Spleen (tissue), 11 donors: ENCODE data around the gene CD81. TPM values are rescaled to one million over a fixed set of nuclear protein-coding genes. Genes with fewer than 3 reads are reported as not detected.

ENCODE experiments used
- DNase-seq: peaks from one replicate; pipeline ENCODE4 v3.0.0-alpha.2; 2020
- H3K27ac ChIP-seq, 8 donors: fragments of 200-600 bp; sonication (generic) in 7 of 8; 1 replicate in 4 of 8; 2 replicates in 4 of 8; pipeline versions ENCODE4 v1.5.0 to v1.8.0; 2016 to 2021; ENCODE audit warnings: inconsistent platforms in 4 of 8, mild to moderate bottlenecking in 4 of 8, moderate library complexity in 1 of 8
- H3K27me3 ChIP-seq, 7 donors: fragments of 200-600 bp; sonication (generic) in 6 of 7; replicated peaks in 1 of 7; 1 replicate in 4 of 7; 2 replicates in 3 of 7; pipeline versions ENCODE4 v1.5.0 to v1.8.0; 2016 to 2021; ENCODE audit warnings: inconsistent platforms in 3 of 7, mild to moderate bottlenecking in 1 of 7
- H3K36me3 ChIP-seq, 6 donors: fragments of 200-600 bp; sonication (generic) in 5 of 6; 1 replicate in 4 of 6; 2 replicates in 2 of 6; pipeline versions ENCODE4 v1.5.0 to v1.8.0; 2016 to 2021; ENCODE audit warnings: inconsistent platforms in 2 of 6
- H3K4me1 ChIP-seq, 6 donors: fragments of 200-600 bp; sonication (generic) in 5 of 6; 1 replicate in 3 of 6; 2 replicates in 3 of 6; pipeline versions ENCODE4 v1.5.0 to v1.8.0; 2016 to 2021; ENCODE audit warnings: inconsistent platforms in 3 of 6
- H3K4me3 ChIP-seq, 8 donors: fragments of 200-600 bp; sonication (generic) in 7 of 8; 1 replicate in 4 of 8; 2 replicates in 4 of 8; pipeline versions ENCODE4 v1.5.0 to v1.8.0; 2016 to 2021; ENCODE audit warnings: inconsistent platforms in 4 of 8, mild to moderate bottlenecking in 4 of 8, moderate library complexity in 2 of 8
- H3K9me3 ChIP-seq, 8 donors: fragments of 200-600 bp; sonication (generic) in 7 of 8; 1 replicate in 4 of 8; 2 replicates in 4 of 8; pipeline versions ENCODE4 v1.5.0 to v1.8.0; 2016 to 2021; ENCODE audit warnings: inconsistent platforms in 4 of 8
- CTCF ChIP-seq, 11 experiments: fragments of 200-600 bp in 7 of 11; fragments of 450-650 bp in 4 of 11; sonication (generic) in 4 of 11; IDR thresholded peaks in 8 of 11; conservative IDR thresholded peaks in 3 of 11; 1 replicate in 7 of 11; 2 replicates in 4 of 11; pipeline versions ENCODE4 v1.4.0 to v1.8.0; 2016 to 2021; ENCODE audit warnings: antibody characterized with exemption in 11 of 11, inconsistent platforms in 4 of 11, mild to moderate bottlenecking in 1 of 11
- POLR2A ChIP-seq, 3 donors: fragments of 450-650 bp; IDR thresholded peaks; one replicate each; pipeline ENCODE4 v1.5.1; 2017; ENCODE audit warnings: antibody characterized with exemption in 3 of 3, mild to moderate bottlenecking in 1 of 3
- POLR2AphosphoS5 ChIP-seq, 3 donors: sonication (generic); formaldehyde crosslinking; IDR thresholded peaks; one replicate each; pipeline ENCODE4 v1.5.1; 2017; ENCODE audit warnings: antibody characterized with exemption in 3 of 3
- WGBS, 5 donors: extraction: QIAGEN DNeasy Blood & Tissue Kit in 3 of 5; methylation state at CpG; one replicate each; pipeline versions ENCODE4 v1.1.5 to v1.1.7; 2013 to 2018; 5-methylcytosine and 5-hydroxymethylcytosine counted together
- intact Hi-C: fragments of 100-400 bp; cut with DNase I; formaldehyde crosslinking; loops from one replicate; pipeline ENCODE4 v1.15.0; 2023; ENCODE audit warnings: low total_unique reads
- polyA plus RNA-seq, 3 donors: library from polyadenylated mRNA; stranded (reverse); fragments of 200-250 nt; gene quantifications; one replicate each; pipeline ENCODE4 v1.2.1, GENCODE V29; 2013
- total RNA-seq, 7 donors: library from RNA; depleted of rRNA in 3 of 7; stranded (reverse); fragments of >200 nt in 3 of 7; fragmentation: NEBNext Ultra II Directional in 4 of 7; extraction: Animal tissue kit (Norgen Biotek cat#: 25700) in 4 of 7; gene quantifications; one replicate each; pipeline versions ENCODE4 v1.1.0 to v1.2.1, GENCODE V29; 2016 to 2021
- donor health status: healthy with polysubstance abuse.
- donor health status: DM: no; HTN: no; CAD: no; lungs with moderate emphysema.
- donor health status: DM: no; HTN: no; CAD: no.
- donor health status: Bipolar disorder and iron deficiency.
- donor health status: healthy.
- donor health status: DM: no; HTN: no; CAD: no.
- donor health status: DM: yes; HTN: yes; CAD: no.

The CD81 gene
- total and polyA plus RNA-seq, 10 donors = 191 to 594 (median 433) TPM

GRCh38 chr11:2411446-2412305 lies 34.6 kb downstream of the CD81 start:
- Histone ChIP-seq H3K4me3 (no peak overlapping the region), H3K9me3 (no peaks in the 10 kb centered on the region), H3K27me3 (peaks cover 0 to 15% (median 0%) of the 10 kb centered on the region in 7 donors), H3K36me3 (no peaks in the 10 kb centered on the region), H3K27ac (no peak overlapping the region), H3K4me1 (no peaks in the 10 kb centered on the region)
- DNase-seq = no peak
- intact Hi-C loops = no loop called here
- 72 to 80% (median 75%) methylated on average over 28 to 30 of the region's 30 CpGs for WGBS, 5 donors
- TF ChIP-seq POLR2AphosphoS5 (IDR thresholded peaks at IDR 0.05) (no peak), CTCF (IDR thresholded peaks at IDR 0.05 in 8 of 11, conservative IDR thresholded peaks at IDR 0.05 in 3 of 11) (no peak), POLR2A (IDR thresholded peaks at IDR 0.05) (no peak)

GRCh38 chr11:2412323-2412722 lies 35.2 kb downstream of the CD81 start:
- no peak overlapping the region for H3K4me3 ChIP-seq
- H3K9me3 ChIP-seq = no peaks in the 10 kb centered on the region
- TF ChIP-seq POLR2AphosphoS5 (IDR thresholded peaks at IDR 0.05) = no peak
- no peak for TF ChIP-seq POLR2A (IDR thresholded peaks at IDR 0.05)
- TF ChIP-seq CTCF (IDR thresholded peaks at IDR 0.05 in 8 of 11, conservative IDR thresholded peaks at IDR 0.05 in 3 of 11) = no peak
- peaks cover 0 to 15% (median 0%) of the 10 kb centered on the region in 7 donors for H3K27me3 ChIP-seq
- H3K36me3 ChIP-seq = no peaks in the 10 kb centered on the region
- intact Hi-C loops = no loop called here
- H3K4me1 ChIP-seq = no peaks in the 10 kb centered on the region
- WGBS, 5 donors = 85 to 93% (median 86%) methylated on average over 3 to 6 of the region's 6 CpGs; no CpG with 5 or more reads in 1 of the 5 donors
- H3K27ac ChIP-seq = no peak overlapping the region
- no peak for DNase-seq

GRCh38 chr11:2413742-2414579 lies 36.9 kb downstream of the CD81 start:
- no peak for DNase-seq
- no peaks in the 10 kb centered on the region for H3K36me3 ChIP-seq
- no peaks in the 10 kb centered on the region for H3K9me3 ChIP-seq
- H3K4me1 ChIP-seq = no peaks in the 10 kb centered on the region
- intact Hi-C loops = no loop called here
- H3K4me3 ChIP-seq = no peak overlapping the region
- TF ChIP-seq POLR2AphosphoS5 (IDR thresholded peaks at IDR 0.05) = no peak
- no peak for TF ChIP-seq CTCF (IDR thresholded peaks at IDR 0.05 in 8 of 11, conservative IDR thresholded peaks at IDR 0.05 in 3 of 11)
- no peak for TF ChIP-seq POLR2A (IDR thresholded peaks at IDR 0.05)
- H3K27me3 ChIP-seq = peaks cover 0 to 15% (median 0%) of the 10 kb centered on the region in 7 donors
- no peak overlapping the region for H3K27ac ChIP-seq
- 71 to 92% (median 89%) methylated on average over 18 to 43 of the region's 43 CpGs for WGBS, 5 donors

GRCh38 chr11:2414616-2415015 lies 37.5 kb downstream of the CD81 start:
- no peaks in the 10 kb centered on the region for H3K36me3 ChIP-seq
- WGBS, 5 donors = 87 to 95% (median 91%) methylated on average over 23 to 35 of the region's 35 CpGs
- TF ChIP-seq POLR2A (IDR thresholded peaks at IDR 0.05) (no peak), CTCF (IDR thresholded peaks at IDR 0.05 in 8 of 11, conservative IDR thresholded peaks at IDR 0.05 in 3 of 11) (no peak), POLR2AphosphoS5 (IDR thresholded peaks at IDR 0.05) (no peak)
- no peak overlapping the region for H3K27ac ChIP-seq
- H3K4me3 ChIP-seq = no peak overlapping the region
- DNase-seq = no peak
- peaks cover 0 to 15% (median 0%) of the 10 kb centered on the region in 7 donors for H3K27me3 ChIP-seq
- intact Hi-C loops = no loop called here
- no peaks in the 10 kb centered on the region for H3K9me3 ChIP-seq
- H3K4me1 ChIP-seq = peaks cover 0 to 6% (median 2%) of the 10 kb centered on the region in 6 donors
